K562 (cell line): ENCODE results near the gene UBR3.

Source experiments
- EP300 ChIP-seq: IDR thresholded peaks from 2 replicates; pipeline ENCODE4 v1.6.1; 2012; ENCODE audit warnings: low read length, improper control_type of control experiment
- HDAC2 ChIP-seq: fragments of 450-650 bp; IDR thresholded peaks from 2 replicates; pipeline ENCODE4 v1.6.1; 2016; ENCODE audit warnings: mild to moderate bottlenecking
- ILK ChIP-seq: fragments of 450-650 bp; IDR thresholded peaks from 2 replicates; pipeline ENCODE4 v1.6.1; 2016; ENCODE audit warnings: missing genetic modification characterization, low read depth, mild to moderate bottlenecking, missing compliant biosample characterization, moderate library complexity, borderline replicate concordance
- JUN ChIP-seq, 2 experiments: sonication (generic) in 1 of 2; formaldehyde crosslinking in 1 of 2; IDR thresholded peaks; 2 replicates each; pipeline versions ENCODE4 v1.6.1 to v1.8.0; 2012 to 2022; ENCODE audit warnings: borderline replicate concordance in 2 of 2, mild to moderate bottlenecking in 2 of 2, improper control_type of control experiment in 1 of 2, low read depth in 1 of 2, low read length in 1 of 2, missing genetic modification reagents in 1 of 2
- ZBTB11 ChIP-seq, 3 experiments: fragments of 200-800 bp in 1 of 3; fragments of 250-450 bp in 1 of 3; fragments of 450-650 bp in 1 of 3; sonication (Bioruptor Pico) in 1 of 3; sonication (Bioruptor generic) in 1 of 3; formaldehyde crosslinking in 1 of 3; IDR thresholded peaks; 2 replicates each; pipeline versions ENCODE4 v1.6.1 to v1.8.0; 2016 to 2022; ENCODE audit warnings: mild to moderate bottlenecking in 2 of 3, missing genetic modification characterization in 2 of 3, missing compliant biosample characterization in 1 of 3, moderate library complexity in 1 of 3
- ZNF384 ChIP-seq: IDR thresholded peaks from 2 replicates; pipeline ENCODE4 v1.6.1; 2012; ENCODE audit warnings: low read depth, low read length, improper control_type of control experiment
- TF ChIP-seq, protein P1 (sequence below): fragments of 450-650 bp; IDR thresholded peaks from 2 replicates; pipeline ENCODE4 v1.6.1; 2017; ENCODE audit warnings: antibody characterized with exemption

DNA sequence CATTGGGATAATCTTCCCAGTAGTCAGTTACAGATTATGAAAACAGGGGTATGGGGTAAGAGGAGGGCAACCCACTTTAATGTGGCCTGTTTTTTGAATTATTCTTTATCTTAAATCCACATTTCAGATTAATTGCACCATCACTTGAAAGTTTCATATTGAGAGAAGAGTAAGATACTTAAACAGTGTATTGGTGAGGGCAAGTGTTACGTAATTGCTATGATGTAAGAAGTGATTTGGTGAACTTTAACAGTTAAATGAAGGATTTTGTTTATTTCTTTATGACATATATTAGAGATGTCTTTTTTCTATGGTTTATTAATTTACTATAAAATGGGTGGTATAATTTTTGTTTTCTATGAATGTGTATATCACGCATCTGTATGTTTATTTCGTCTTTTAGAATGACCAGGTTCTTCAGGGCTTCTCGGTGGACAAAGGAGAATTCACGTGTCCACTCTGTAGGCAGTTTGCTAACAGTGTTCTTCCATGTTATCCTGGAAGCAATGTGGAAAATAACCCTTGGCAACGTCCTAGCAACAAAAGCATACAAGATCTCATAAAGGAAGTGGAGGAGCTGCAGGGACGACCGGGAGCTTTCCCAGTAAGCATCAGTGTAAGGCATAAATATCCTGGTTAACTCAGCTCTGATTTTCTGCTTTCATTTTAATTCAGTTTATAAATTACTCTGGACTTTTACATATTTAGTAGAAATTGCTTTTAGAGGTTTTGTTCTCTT lies 179.5 kb downstream of the UBR3 start:
- TF ChIP-seq ZBTB11 (CRISPR knock-in tag; IDR thresholded peaks at IDR 0.05) (no peak), HDAC2 (no peak), ZNF384 (no peak), JUN (IDR thresholded peaks at IDR 0.05; ENCODE audit: borderline replicate concordance, low read depth, low read length) (no peak), JUN (CRISPR knock-in tag; IDR thresholded peaks at IDR 0.05; ENCODE audit: borderline replicate concordance) (no peak), ILK (tag) (no peak), EP300 (no peak)
- TF ChIP-seq, protein P1, sequence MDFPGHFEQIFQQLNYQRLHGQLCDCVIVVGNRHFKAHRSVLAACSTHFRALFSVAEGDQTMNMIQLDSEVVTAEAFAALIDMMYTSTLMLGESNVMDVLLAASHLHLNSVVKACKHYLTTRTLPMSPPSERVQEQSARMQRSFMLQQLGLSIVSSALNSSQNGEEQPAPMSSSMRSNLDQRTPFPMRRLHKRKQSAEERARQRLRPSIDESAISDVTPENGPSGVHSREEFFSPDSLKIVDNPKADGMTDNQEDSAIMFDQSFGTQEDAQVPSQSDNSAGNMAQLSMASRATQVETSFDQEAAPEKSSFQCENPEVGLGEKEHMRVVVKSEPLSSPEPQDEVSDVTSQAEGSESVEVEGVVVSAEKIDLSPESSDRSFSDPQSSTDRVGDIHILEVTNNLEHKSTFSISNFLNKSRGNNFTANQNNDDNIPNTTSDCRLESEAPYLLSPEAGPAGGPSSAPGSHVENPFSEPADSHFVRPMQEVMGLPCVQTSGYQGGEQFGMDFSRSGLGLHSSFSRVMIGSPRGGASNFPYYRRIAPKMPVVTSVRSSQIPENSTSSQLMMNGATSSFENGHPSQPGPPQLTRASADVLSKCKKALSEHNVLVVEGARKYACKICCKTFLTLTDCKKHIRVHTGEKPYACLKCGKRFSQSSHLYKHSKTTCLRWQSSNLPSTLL: no peak
